HG02970 (cell line): ENCODE results near the gene NCOA3.

ENCODE experiments used
- ATAC-seq: cut with Tn5 transposase; IDR thresholded peaks from one replicate; pipeline ENCODE4 v1.9.1; 2021; ENCODE audit warnings: mild to moderate bottlenecking, moderate library complexity, moderate number of reproducible peaks; ENCODE audit not compliant: unreplicated experiment, low FRiP score

The NCOA3 gene

DNA sequence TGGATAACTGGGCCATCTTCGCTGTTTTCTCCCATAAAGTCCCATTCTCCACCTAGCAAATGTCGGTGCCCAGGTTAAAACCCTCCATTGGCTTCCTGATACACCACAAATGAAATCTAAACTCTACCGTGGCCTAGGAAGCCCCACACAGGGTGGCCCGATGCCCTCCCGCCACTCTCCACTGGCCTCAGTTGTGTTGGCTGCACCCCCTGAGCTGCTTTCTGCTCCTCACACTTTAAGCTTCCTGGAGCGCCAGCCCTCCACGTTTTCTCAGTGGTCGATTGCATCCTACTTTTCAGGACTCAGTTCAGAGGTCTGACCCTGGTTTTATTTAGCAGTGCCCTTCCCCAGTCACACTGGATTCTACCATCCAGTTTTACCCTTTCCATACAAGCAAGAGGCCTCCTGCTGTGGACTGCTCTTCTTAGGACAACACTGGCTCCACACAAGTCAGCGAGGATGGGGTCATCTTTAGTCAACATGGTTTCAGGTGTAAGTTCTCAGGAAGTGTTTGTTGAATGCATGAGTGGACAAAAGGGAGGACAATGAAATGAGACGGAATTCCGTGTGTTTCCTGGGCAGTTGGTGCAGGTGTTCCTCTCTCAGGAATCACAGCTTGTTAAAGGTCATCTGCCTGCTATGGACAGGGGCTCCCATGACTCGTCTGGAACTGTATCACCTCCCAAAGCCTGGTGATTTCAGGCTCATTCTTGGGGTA lies 159.5 kb downstream of the NCOA3 start:
- ATAC-seq: no peak

DNA sequence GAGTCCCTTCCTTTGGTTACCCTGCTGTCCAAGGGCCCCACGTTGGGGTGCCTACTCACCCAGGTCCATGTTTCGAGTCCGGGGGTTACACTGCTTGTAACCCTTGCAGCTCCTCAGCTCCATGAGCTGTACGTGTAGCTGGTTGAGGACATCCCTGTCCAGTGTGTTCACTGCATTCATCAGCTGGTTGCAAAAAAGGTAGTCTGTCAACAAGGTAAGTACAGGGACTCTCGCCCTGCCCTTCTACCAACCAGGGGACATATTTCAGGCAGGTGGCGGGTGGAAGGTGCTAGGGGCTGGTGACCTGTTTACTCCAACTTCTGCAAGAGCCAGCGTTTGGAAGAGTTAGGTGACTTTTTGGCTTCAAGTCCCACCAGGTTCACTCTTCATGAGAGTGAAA lies 160.0 kb downstream of the NCOA3 start:
- no peak for ATAC-seq

DNA sequence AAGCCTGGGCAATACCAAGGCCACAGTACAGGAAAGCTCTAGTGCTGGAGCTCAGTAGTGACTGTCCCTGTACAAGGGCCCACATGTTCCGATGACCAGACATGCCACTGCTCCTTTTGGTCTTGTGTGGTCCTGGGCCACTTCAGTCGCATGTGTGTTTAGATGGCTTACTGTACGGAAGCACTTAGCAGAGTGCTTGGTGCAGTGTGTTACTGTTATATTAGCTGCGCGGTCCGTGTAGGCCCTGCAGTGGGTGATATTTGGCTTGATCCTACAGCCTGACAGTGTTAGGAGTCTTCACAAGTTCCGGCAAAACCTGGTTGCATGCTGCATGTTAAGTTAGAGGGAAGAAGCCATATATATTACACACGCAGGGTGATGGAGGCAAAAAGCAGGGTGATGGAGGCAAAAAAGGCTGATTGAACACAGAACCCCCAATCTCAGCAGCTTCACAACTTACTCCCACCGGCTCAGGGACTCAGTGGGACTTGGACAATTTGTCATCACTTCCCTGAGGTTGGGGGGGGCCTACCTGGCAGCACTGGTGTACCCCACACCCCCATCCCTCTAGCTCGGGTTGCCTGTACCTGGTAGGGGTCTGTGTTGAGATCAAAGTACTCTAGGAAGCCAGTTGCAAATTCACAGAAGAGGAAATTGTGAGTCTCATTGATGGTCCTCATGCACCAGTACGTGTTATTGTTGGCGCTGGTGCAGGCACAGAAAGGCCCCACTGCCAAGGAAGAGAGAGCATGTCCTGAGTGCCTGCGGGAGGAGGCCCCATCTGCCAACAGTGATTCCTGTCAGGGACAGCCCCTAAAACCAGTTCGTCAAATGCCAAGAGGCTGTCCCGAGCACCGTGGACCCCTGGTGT lies 161.0 kb downstream of the NCOA3 start:
- no peak for ATAC-seq

DNA sequence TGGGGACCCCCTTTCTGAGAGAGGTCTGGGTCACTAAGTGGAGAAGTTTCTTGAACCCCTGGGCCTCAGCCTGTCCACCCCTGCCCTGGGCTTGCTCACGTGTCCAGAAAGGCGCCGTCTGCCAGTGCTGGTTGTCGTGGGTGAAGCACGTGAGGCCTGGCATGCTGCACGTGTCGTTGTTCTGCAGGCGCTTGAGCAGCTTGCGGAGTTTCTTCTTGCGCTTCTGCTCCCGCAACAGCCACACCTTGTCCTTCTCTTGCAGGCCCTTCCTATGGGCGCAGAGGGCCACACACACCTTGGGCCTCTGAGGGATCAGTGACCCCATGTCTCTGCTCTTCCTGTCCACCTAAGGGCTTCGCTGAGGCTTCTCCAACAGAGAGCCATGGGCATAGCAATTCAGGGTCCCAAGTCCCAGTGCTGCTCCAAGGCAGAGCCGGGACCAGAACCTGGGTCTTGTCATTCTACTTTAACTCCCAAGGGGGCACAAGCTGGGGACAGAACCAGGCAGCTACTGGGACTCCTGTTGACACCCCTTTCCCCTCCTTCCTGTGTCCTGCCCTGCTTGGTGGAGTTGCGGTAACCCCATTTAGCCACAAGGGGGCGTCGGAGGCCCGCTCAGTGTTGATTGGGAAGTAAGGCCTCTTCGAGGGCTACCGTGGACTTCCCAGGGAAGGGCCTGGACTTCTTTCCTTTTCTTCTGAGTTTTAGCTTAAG lies 161.8 kb downstream of the NCOA3 start:
- ATAC-seq: no peak

DNA sequence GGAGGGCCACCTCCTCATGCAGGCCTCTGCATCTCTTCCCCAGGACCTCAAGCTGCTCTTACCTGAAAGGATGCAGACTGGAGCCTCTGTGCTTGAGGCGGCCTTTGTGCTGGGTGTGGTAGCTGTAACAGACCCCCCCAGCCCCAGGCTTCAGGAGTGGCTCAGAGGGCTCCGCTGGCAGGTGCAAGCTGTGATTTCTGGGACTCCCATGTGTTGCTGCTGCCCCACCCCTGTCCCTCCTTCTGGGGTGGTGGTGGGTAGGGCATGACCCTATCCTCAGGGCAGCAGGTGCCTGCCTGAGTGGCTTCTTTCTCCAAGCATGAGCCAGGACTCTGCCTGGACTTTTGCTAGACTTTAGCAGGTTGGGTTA lies 162.4 kb downstream of the NCOA3 start:
- no peak for ATAC-seq

DNA sequence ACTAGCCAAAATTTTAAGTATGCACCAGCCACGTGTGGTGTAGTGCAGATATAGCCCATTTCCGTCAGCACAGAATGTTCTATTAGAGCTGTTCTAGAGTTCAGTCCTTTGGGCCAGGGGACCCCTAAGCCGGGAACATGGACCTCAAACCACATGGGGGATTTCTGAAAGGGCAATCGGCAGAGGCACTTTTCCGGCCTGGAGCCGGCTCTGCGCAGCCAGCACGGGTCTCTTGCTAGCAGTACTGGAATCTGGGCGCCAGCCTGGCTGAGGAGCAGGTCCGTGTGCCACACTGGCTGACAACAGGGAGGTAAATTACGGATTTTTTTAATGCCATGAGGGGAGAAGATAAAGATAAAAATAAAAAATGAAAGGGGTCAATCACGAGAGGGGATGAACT lies 163.1 kb downstream of the NCOA3 start:
- no peak for ATAC-seq

DNA sequence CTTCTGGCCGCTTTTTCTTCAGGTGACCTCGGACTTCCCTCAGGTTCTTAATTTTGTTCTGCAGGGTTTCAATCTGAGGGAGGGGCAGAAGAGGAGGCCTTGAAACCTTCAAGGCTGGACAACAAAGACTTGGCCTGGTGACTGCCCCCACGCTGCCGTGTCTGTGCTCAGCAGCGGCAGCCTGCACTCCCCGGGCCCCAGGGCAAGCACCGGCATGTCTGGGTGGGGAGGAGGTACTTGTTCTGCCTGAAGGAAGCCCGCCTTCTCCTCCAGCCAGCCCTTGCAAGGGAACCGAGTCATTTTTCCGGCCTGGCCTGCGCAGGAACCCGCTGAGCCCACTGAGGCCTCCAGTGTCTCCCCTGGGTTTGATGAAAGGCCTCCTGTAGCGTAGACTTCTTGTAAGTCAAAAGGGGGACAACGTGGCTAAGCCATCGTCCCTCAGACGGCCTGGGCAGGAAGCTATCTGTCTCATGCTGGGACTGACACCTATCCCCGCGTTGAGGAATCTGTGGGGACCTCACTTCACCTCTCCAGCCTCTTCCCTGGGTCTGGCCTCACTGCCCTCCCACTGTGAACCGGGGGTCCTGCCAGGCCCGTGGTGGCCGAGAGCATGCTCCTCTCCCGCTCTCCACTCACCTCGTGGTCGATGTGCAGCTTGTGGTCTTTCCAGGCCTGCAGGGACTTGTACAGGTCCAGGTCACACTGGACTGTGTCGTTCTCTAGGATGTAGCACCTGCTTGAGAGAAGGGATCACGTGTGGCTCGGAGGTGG lies 163.7 kb downstream of the NCOA3 start:
- ATAC-seq: no peak

DNA sequence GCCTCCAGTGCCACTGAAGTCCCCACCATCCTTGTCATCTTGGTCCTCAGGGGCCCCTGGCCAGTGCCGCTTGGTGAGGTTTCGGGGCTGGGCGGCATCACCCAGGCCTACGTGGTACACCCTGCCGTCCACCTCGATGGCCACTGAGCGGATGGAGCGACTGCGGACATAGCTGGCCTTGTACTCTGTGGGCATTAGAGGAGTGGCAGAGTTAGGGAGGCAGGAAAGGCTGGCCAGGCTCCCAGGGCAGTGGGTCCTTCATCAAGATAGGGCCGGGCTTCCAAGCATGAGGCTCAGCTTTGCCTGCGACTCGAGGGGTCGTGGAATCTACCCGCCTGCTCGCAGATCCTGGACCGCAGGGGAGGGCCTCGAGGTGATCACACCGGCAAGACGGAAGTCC lies 164.6 kb downstream of the NCOA3 start:
- ATAC-seq: no peak

DNA sequence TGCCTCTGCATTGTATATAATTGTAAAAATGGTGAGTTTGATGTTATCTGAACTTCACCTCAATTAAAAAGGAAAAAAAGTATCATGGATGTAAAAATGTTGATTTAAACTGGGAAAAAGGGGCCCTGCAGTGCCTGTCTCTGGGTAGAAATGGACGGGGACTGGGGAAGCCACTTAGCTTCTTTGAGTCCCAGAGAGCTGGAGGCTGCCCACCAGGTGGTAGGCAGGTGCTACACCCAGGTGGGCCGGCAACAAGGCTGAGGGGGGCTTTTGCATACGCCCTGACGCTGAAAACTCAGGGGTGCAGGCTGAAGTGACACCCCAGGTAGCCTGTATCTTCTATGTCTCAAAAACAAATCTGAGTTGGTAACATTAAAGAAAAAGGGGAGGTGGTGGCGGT lies 165.4 kb downstream of the NCOA3 start:
- no peak for ATAC-seq

DNA sequence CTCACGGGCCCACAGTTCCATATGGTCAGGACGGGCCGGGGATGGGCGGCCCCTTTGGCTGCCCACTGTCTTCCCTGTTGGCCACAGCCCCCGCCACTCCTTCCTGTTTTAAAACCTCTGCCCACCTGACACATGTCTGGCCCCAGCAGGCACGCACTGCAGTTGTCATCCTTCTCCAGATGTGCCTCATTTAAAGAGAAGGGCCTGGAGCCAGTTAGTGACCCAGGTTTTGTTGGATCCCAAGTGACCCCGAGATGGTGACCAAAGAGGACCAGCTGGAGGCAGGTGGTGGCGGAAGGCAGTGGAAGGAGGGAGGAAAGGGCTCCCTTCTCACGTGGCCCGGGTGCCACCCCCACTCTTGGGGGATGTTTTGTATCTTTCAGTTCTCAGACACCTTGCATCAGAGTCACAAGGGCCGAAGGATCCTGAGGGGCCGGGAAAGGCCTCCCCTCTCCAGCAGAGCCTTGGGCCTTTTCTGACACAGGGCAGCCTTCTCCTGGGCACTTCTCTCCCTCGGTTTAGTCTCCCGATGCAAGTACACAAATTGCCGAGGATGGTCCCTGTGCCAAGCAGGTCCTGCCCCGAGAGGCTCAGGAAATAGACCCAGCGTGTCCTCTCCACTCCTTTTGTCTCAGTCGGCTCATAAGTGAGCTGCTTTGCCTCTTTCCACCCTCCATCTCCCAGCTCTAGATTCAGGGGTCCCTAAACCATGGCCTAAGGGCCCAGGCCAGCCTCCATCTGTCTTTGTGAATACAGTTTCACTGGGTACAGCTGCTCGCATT lies 166.0 kb downstream of the NCOA3 start:
- no peak for ATAC-seq

DNA sequence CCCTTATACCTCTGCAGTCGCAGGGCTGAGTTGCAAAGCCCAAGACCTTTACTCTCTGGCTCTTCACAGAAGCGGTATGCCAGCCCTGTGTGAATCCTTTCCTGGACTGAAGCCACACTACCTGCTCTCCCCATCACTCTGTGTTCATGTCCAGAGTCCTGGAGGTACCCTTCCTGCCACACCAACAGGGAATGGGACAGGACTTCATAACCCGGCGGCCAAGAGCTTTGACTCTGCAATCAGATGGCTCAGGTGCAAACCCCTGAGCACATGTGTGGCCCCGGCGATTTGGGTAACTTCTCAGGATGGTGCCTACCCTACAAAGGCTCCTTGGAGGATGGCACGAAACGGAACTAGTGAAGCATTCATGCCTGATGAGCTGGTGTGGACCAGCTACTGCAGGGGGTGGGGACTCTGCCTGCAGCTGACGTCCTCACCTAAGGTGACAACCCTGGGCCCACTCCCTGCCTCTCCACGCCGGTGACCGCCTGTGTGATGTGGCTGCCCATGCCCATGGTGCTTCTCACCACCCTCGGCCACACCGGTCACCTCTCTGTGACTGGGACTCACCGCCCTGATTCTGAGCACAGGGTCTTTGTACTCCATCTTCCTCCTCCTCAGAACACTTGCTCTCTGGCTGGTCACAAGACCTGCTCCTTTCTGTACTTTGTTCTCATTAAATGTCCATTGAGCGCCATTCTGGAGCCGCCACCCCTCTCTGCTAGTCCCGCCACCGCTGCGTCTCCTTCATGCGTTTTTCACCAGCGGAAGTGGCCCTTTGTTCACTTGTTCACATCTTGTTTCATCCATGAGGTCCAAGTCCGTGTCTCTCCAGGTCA lies 166.8 kb downstream of the NCOA3 start:
- no peak for ATAC-seq

DNA sequence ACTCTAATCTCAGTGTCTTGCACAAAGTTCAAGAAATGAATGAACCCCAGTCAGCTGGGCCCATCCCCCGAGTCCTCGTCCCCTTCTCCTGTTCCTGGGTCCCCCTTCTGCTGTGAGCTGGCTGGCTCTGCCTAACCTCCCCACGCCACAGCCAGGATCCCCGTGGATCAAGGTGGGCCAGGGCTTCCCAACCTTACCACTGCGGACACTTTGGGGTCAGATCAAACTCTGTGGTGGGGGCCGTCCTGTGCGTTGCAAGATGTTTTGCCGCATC lies 167.4 kb downstream of the NCOA3 start:
- ATAC-seq: no peak

DNA sequence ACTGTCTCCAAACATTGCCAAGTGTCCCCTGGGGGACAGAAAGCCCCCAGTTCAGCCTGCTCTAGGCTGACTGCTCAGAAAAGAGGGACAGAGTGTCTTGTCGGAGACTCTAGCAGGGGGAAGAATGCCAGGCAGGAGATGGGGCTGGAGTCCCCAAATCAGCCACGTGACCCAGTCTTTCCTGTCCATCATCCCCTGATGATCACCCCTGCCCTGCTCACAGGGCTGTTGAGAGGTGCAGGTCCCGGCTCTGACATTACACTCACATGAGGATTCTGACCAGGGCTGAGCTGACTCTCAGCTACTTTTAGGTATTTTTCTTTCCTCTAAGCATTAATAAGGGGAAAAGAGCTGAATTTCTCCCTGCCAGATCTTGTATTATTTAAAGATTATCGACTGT lies 167.8 kb downstream of the NCOA3 start:
- ATAC-seq: no peak

DNA sequence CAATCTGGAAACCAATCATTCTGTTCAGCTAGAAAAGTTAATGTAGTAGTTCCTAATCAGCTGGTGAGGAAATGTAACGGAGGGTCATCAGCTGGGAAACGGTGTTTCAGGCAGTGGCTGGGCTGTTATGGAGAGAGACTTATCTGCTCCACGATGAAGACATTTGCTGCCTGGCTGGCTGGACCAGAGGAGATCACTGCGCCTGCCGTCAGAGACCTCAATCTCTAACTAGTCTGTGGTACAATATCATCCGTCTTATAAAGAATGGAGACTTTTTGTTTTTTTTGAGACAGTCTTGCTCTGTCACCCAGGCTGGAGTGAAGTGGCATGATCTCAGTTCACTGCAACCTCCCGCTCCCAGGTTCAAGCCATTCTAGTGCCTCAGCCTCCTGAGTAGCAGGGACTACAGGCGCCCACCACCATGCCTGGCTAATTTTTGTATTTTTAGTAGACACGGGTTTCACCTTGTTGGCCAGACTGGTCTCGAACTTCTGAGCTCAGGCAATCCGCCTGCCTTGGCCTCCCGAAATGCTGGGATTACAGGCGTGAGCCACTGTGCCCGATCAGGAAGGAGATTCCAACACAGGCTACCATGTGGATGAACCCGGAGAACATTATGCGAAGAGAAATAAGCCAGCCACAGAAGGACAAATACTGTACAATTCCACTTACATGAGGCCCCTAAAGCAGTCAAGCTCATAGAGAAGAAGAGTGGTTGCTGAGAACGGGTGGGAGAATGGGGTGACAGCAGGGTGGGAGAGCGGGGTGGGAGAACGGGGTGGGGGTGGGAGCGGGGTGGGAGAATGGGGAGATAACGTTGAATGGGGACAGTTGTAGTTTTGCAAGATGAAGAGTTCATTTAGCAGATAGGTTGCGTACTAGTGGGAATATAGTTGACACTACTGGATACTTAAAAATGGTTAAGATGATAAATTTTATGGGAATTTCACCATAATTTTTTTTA lies 168.5 kb downstream of the NCOA3 start:
- ATAC-seq: no peak

DNA sequence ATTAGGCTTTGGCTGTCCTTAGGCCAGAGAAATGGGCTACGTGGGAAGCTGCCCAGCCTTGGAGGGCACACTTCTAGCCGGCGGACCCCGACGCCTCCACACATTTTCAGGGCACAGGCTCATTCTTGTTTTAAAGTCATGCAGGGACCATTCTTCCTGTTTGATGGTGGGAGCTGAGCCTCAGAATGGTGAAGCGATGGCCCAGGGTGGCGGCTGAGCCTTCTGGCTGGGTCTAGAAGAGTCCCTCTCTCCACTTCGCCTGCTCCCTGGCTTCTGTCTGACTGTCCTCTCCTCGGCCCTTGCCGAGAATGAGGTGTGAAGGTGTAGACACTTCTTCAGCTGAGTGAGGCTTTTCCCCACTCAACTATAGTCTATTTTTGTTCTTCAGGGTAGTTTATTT lies 169.2 kb downstream of the NCOA3 start:
- no peak for ATAC-seq

DNA sequence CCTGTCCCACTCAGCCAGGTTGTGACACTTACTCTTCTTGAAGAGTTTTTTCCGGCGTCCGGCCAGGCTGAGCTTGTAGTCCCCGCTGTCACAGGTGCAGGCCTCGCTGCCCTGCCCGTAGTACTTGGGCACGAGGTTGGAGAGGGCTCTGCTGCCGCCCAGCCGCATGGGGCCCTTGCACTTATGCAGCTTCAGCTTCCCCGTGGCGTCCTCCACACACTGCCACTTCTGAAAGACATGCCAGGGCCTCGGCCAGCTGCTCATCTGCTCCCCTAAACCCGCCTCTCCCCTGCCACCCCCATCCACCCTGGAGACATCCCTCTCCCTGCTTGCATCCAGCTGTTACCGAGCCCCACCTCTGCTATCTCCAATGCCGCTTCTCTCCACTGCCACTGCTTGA lies 170.5 kb downstream of the NCOA3 start:
- no peak for ATAC-seq

DNA sequence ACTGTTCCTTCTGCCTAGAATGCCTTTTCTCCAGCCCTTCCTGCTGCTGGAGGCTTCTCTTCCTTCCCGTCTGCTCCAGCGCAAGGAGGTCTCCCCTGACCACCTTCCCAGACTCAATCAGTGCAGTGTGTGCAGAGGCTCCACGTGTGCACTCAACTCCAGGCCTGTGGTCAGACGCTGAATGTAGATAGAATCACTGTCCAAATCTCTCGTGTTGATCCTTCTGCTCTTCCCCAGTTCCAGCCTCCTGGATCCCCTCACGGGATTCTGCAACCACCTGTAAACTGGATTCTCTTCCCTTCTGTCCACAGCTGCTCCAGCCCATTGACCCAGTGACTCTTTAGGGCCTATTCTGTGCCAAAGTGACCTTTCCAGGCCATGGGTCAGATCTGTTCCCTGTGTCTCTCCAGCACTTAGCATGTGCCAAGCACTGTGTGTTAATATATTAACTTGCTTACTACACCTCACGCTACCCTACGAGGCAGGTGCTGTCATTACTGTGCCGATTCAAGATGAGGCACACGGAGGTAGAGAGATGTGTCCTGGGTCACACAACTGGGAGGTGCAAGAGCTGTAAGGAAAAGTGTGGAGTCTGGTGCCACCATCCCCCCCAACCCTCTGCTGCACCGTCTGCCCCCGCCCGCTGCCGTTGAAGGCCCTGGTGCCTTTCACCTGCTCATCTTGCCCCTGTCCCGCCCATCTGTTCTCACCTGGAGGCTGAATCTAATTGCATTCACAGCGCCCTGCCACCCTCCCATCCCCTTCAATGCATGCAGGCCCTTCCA lies 171.4 kb downstream of the NCOA3 start:
- no peak for ATAC-seq

DNA sequence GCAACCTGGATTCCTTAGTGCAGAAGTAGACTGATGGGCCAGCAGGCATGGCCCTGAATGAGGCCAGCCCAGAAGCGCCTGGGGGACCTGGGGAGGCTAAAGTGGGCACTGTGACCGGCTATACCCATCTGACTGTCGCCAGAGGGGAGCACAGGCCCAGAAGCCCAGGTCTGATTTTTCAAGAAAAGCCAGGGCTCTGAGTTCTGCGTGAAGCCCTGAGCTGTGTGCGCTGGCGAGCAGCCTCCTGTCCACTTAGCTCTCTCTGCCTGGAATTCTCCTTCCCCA lies 171.9 kb downstream of the NCOA3 start:
- ATAC-seq: no peak
